ENCODE results near the gene MDFI. TPM values are rescaled to one million over a fixed set of nuclear protein-coding genes. Genes with fewer than 3 reads are reported as not detected.
A peak's percentile ranks its signal among the peaks of the same experiment; 100 is the strongest.

The MDFI gene
- total and polyA plus RNA-seq, 2 donors = 6.2 to 7.8 TPM

GRCh38 chr6:41697861-41698781 is 59.9 kb downstream of the MDFI start:
- no peaks in the 10 kb centered on the region for H3K36me3 ChIP-seq (ENCODE audit: control insufficient read depth in 2 of 2, insufficient read depth in 2 of 2, low read length in 1 of 2)
- 91% methylated on average over 15 of the region's 15 CpGs for WGBS
- H3K27ac ChIP-seq (ENCODE audit: low read depth in 1 of 2, low read length in 1 of 2) = peak overlapping the region in 1 of 2 donors; percentile 11
- no peak for DNase-seq (ENCODE audit: low read depth in 6 of 9, low spot score in 9 of 9)
- H3K4me3 ChIP-seq (ENCODE audit: low read length in 2 of 2) = no peak overlapping the region
- H3K9me3 ChIP-seq (ENCODE audit: control insufficient read depth in 2 of 2, insufficient read depth in 1 of 2, low read length in 1 of 2) = peaks cover 0 to 3% of the 10 kb centered on the region in 2 donors
- H3K4me1 ChIP-seq (ENCODE audit: control insufficient read depth in 2 of 2, insufficient read depth in 2 of 2, low read length in 2 of 2) = no peaks in the 10 kb centered on the region
- H3K27me3 ChIP-seq (ENCODE audit: control insufficient read depth in 2 of 2, insufficient read depth in 1 of 2, low read length in 1 of 2) = peaks cover 0 to 2% of the 10 kb centered on the region in 2 donors

GRCh38 chr6:41699063-41699462 is 60.8 kb downstream of the MDFI start:
- H3K27ac ChIP-seq (ENCODE audit: low read depth in 1 of 2, low read length in 1 of 2) = no peak overlapping the region
- 88% methylated on average over 2 of the region's 2 CpGs for WGBS
- no peak for DNase-seq (ENCODE audit: low read depth in 6 of 9, low spot score in 9 of 9)
- H3K4me1 ChIP-seq (ENCODE audit: control insufficient read depth in 2 of 2, insufficient read depth in 2 of 2, low read length in 2 of 2) = no peaks in the 10 kb centered on the region
- H3K9me3 ChIP-seq (ENCODE audit: control insufficient read depth in 2 of 2, insufficient read depth in 1 of 2, low read length in 1 of 2) = peaks cover 0 to 3% of the 10 kb centered on the region in 2 donors
- no peaks in the 10 kb centered on the region for H3K36me3 ChIP-seq (ENCODE audit: control insufficient read depth in 2 of 2, insufficient read depth in 2 of 2, low read length in 1 of 2)
- H3K4me3 ChIP-seq (ENCODE audit: low read length in 2 of 2) = no peak overlapping the region
- H3K27me3 ChIP-seq (ENCODE audit: control insufficient read depth in 2 of 2, insufficient read depth in 1 of 2, low read length in 1 of 2) = peaks cover 0 to 2% of the 10 kb centered on the region in 2 donors

- no peak for DNase-seq (ENCODE audit: low read depth in 6 of 9, low spot score in 9 of 9)
- Histone ChIP-seq H3K27me3 (ENCODE audit: control insufficient read depth in 2 of 2, insufficient read depth in 1 of 2, low read length in 1 of 2) (peaks cover 0 to 2% of the 10 kb centered on the region in 2 donors), H3K27ac (ENCODE audit: low read depth in 1 of 2, low read length in 1 of 2) (no peak overlapping the region), H3K4me1 (ENCODE audit: control insufficient read depth in 2 of 2, insufficient read depth in 2 of 2, low read length in 2 of 2) (peaks cover 0 to 5% of the 10 kb centered on the region in 2 donors), H3K4me3 (ENCODE audit: low read length in 2 of 2) (no peak overlapping the region), H3K36me3 (ENCODE audit: control insufficient read depth in 2 of 2, insufficient read depth in 2 of 2, low read length in 1 of 2) (no peaks in the 10 kb centered on the region), H3K9me3 (ENCODE audit: control insufficient read depth in 2 of 2, insufficient read depth in 1 of 2, low read length in 1 of 2) (peaks cover 0 to 3% of the 10 kb centered on the region in 2 donors)
- WGBS = 96% methylated on average over 20 of the region's 20 CpGs
These were observed 62.4 kb downstream of the MDFI start for GRCh38 chr6:41700463-41701347.

- H3K27me3 ChIP-seq (ENCODE audit: control insufficient read depth in 2 of 2, insufficient read depth in 1 of 2, low read length in 1 of 2) = no peaks in the 10 kb centered on the region
- WGBS = 97% methylated on average over 10 of the region's 10 CpGs
- peaks cover 0 to 3% of the 10 kb centered on the region in 2 donors for H3K9me3 ChIP-seq (ENCODE audit: control insufficient read depth in 2 of 2, insufficient read depth in 1 of 2, low read length in 1 of 2)
- H3K27ac ChIP-seq (ENCODE audit: low read depth in 1 of 2, low read length in 1 of 2) = no peak overlapping the region
- H3K4me1 ChIP-seq (ENCODE audit: control insufficient read depth in 2 of 2, insufficient read depth in 2 of 2, low read length in 2 of 2) = peaks cover 0 to 18% of the 10 kb centered on the region in 2 donors
- H3K36me3 ChIP-seq (ENCODE audit: control insufficient read depth in 2 of 2, insufficient read depth in 2 of 2, low read length in 1 of 2) = no peaks in the 10 kb centered on the region
- H3K4me3 ChIP-seq (ENCODE audit: low read length in 2 of 2) = no peak overlapping the region
- DNase-seq (ENCODE audit: low read depth in 6 of 9, low spot score in 9 of 9) = no peak
These were observed 63.9 kb downstream of the MDFI start for GRCh38 chr6:41702089-41702745.

- no peaks in the 10 kb centered on the region for H3K36me3 ChIP-seq (ENCODE audit: control insufficient read depth in 2 of 2, insufficient read depth in 2 of 2, low read length in 1 of 2)
- peaks cover 0 to 3% of the 10 kb centered on the region in 2 donors for H3K9me3 ChIP-seq (ENCODE audit: control insufficient read depth in 2 of 2, insufficient read depth in 1 of 2, low read length in 1 of 2)
- no peaks in the 10 kb centered on the region for H3K27me3 ChIP-seq (ENCODE audit: control insufficient read depth in 2 of 2, insufficient read depth in 1 of 2, low read length in 1 of 2)
- DNase-seq (ENCODE audit: low read depth in 6 of 9, low spot score in 9 of 9) = no peak
- no peak overlapping the region for H3K27ac ChIP-seq (ENCODE audit: low read depth in 1 of 2, low read length in 1 of 2)
- H3K4me1 ChIP-seq (ENCODE audit: control insufficient read depth in 2 of 2, insufficient read depth in 2 of 2, low read length in 2 of 2) = peaks cover 5 to 25% of the 10 kb centered on the region in 2 donors
- H3K4me3 ChIP-seq (ENCODE audit: low read length in 2 of 2) = no peak overlapping the region
- 90% methylated on average over 14 of the region's 14 CpGs for WGBS
These were observed 64.7 kb downstream of the MDFI start for GRCh38 chr6:41702771-41703494.

Other genes with a start within 250 kb of the MDFI start
- 2.0 TPM for gene FOXP4, start 92.1 kb upstream of the MDFI start, total RNA-seq
- gene FOXP4, start 92.1 kb upstream of the MDFI start, polyA plus RNA-seq = 15.0 TPM
- gene TFEB, start 97.1 kb downstream of the MDFI start, total RNA-seq = 6.1 TPM
- gene TFEB, start 97.1 kb downstream of the MDFI start, polyA plus RNA-seq = 22.8 TPM
- 0.28 TPM for gene PGC, start 108.9 kb downstream of the MDFI start, total RNA-seq
- gene PGC, start 108.9 kb downstream of the MDFI start, polyA plus RNA-seq = 0.73 TPM
- gene FRS3, start 141.4 kb downstream of the MDFI start, total RNA-seq = 1.7 TPM
- 5.0 TPM for gene FRS3, start 141.4 kb downstream of the MDFI start, polyA plus RNA-seq
- gene PRICKLE4, start 142.3 kb downstream of the MDFI start, total RNA-seq = 0.38 TPM
- gene PRICKLE4, start 142.3 kb downstream of the MDFI start, polyA plus RNA-seq = 1.4 TPM
- gene TOMM6, start 149.2 kb downstream of the MDFI start, total RNA-seq = 216 TPM
- gene TOMM6, start 149.2 kb downstream of the MDFI start, polyA plus RNA-seq = 347 TPM